Heart left ventricle (tissue), 13 donors: Measurements from ENCODE around the gene NDUFS1.

Source experiments
- CTCF ChIP-seq, 12 donors: fragments of 200-600 bp; sonication (generic) in 4 of 12; IDR thresholded peaks; one replicate each; pipeline versions ENCODE4 v1.5.0 to v1.8.0; 2018 to 2022; ENCODE audit warnings: antibody characterized with exemption in 12 of 12, mild to moderate bottlenecking in 5 of 12
- POLR2A ChIP-seq, 2 donors: fragments of 450-650 bp; IDR thresholded peaks; one replicate each; pipeline ENCODE4 v1.6.1; 2017; ENCODE audit warnings: antibody characterized with exemption in 2 of 2, mild to moderate bottlenecking in 2 of 2, moderate library complexity in 2 of 2
- donor health status: ischemic (EF 13 %, LVEDD 7.1; RV severe dilation, severe dysfunction).
- donor health status: DM: no; HTN: yes; CAD: no.
- donor health status: DM: no; HTN: no; CAD: no.
- donor health status: ischemic (EF 25% LVEDD 6.9; RV normal size, moderate dysfunction).
- donor health status: ischemic (EF 25% LVEDD 5.7; RV mildly dilated, moderate dysfunction).
- donor health status: ischemic (EF 35%, LVEDD 5.7; RV mildly dilated, moderate dysfunction).
- donor health status: nonischemic (EF 11% LVEDD 7.7; RV severe dilation, severe dysfunction).
- donor health status: DM: yes; HTN: yes; CAD: no.
- donor health status: PGD.
- donor health status: ischemic (EF 29% LVEDD 5.4; RV normal size, mild dysfunction).
- donor health status: nonischemic (EF 23%, LVEDD 6.1; RV moderate dilation, normal function).

GRCh38 chr2:206190111-206190510, 30.9 kb upstream of the NDUFS1 start:
- TF ChIP-seq POLR2A (IDR thresholded peaks at IDR 0.05) = no peak
- no peak for TF ChIP-seq CTCF (IDR thresholded peaks at IDR 0.05)
